Hematopoietic multipotent progenitor cell treated with erythropoietin and hydrocortisone succinate and interleukin-3 and kit ligand, for 8 days (in vitro differentiated cells): Measurements from ENCODE around the gene WWOX.
A peak's percentile ranks its signal among the peaks of the same experiment; 100 is the strongest.

ENCODE experiments used
- DNase-seq: peaks from one replicate; pipeline ENCODE4 v3.0.0-alpha.2; 2015

WWOX gene

GRCh38 chr16:78365366-78365765, 265.9 kb downstream of the WWOX start:
- no peak for DNase-seq

DNA sequence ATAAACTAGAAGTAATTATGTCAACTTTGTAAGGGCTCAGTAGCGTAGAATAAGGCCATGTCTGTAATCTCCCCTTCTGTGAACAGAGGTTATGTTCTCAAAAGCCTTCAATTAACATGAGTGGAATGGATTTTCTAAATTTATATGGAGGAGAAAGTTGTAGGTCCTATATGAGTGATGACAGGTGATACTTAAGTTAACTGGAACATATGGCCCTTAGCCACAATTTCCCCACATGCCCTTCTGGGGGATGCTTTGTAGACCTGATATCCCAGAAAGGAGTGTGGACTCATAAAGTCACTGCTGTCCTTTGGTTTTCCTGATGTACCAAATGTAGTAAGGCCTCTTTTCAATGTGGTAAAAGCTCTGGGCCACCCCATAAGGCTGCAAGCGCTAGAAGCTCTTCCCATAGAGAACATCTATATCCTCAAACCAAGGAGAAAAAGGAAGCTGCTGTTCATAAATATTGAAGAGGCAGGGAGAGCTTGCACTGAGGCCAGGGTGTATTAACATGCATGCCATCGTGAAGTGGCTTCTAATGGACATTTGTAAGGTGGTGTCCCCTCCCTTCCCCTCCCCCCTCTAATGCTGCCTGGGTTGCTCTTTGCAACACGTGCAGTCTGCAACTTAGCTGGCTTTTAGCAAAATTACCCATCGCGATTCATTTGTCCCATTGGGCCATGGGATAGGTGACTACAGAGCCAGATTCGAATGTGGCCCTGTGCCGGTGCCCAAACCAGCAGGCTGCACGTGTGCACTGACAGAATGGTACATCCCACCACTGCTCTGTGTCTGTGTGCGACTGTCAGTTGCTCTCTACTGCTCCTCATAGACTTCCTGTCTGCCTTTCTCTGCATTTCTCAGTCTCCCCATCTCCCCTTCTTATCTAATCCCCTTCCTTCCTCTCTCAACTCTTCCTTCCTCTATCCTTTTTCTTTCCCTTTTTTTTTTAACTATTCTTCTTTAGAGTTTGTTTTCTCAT, 269.0 kb downstream of the WWOX start:
- no peak for DNase-seq

DNA sequence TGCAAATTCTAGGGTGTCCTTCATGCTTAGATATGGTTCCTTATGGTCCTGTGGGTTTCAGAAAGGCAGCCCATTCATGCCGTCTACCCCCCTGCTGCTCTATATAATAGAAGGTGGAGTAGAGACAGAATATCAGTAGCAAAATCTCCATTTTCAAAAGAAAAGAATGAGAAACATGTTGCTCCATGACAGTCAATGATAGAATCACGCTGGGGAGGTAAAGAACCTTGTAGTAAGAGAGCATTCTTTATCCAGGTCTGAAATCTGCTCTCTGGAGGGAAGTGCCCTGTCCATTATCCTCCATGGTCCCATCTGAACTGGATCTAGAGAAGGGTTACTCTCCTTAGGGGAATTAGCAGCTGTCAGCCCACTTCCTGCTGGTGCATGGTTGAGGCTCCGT, 272.8 kb downstream of the WWOX start:
- DNase-seq, result no peak

GRCh38 chr16:78375055-78375679, 275.7 kb downstream of the WWOX start:
- DNase-seq, result no peak

- DNase-seq, result peak; percentile 16
These were observed 277.0 kb downstream of the WWOX start for GRCh38 chr16:78376452-78376851.

- no peak for DNase-seq
These were observed 277.9 kb downstream of the WWOX start for GRCh38 chr16:78377312-78377711.

GRCh38 chr16:78381060-78381459, 281.6 kb downstream of the WWOX start:
- no peak for DNase-seq

DNA sequence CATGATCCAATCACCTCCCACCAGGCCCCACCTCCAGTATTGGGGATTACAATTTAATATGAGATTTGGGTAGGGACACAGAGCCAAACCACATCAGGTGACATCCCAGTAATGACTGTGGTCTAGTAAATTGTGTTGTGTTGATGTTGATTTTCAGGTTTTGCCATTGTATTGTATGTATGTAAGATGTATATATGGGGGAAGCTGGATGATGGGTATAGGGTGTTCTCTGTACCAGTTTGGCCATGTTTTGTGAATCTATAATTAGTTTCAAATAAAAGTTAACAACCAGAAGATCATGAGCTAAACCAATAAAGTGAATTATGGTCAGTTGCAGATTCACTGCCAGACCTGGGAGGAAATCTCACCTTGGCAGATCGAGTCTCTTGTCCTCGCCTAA, 283.7 kb downstream of the WWOX start:
- DNase-seq, result no peak

DNA sequence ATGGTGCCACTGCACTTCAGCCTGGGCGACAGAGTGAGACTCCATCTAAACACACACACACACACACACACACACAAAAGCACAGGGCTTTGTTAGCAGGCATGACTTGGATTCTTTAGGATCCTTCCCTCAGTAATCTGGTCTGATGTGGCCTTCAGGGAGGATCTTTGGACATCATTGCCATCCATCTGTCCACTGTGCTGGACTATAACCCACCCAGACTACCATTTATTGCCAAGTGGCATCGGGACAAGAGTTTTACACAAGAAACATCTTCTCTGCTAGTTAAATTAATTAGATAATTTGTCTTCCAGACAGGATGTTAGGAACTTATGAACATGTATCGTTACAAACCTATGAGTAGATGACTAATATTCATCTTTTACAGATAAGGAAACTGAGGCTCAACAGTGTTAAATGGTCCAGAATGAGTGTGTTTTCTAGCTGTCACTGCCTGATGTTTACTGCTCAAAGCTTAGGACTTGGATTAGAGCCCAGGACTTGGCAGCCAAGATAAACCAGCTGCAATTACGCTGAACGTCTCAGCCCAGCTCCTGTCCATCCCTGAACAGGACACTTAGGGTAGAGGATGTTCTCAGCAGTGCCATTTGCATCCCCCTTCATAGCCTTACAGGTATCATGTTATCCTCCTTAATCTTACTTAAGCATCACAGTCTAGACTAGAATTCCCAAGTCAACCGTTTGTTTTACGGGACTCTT, 285.8 kb downstream of the WWOX start:
- no peak for DNase-seq

- DNase-seq, result no peak
These were observed 287.3 kb downstream of the WWOX start for GRCh38 chr16:78386557-78387324.

DNA sequence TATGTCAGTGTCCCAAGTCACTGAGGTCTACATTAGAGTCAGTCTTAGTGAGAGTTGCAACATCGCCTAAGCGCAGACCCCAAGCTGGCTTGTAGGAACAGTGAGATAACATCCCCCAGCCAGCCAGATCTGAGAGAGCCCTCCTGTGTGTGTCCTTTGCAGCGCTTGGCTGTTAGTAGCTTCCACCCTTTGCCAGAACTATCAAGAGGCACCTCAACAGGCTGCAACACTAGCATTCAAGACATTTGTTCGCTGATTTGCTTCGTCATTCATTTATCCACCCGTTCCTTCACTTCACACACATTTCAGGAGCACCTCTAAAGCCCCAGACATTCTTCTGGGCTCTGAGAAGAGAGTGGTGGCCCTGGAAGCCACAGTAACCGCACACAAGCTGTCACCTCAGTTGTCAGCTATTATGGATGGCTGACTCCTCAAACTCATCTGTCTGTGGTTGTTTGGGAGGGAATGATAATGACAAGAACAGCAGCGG, 289.6 kb downstream of the WWOX start:
- DNase-seq, result peak; percentile 53

DNA sequence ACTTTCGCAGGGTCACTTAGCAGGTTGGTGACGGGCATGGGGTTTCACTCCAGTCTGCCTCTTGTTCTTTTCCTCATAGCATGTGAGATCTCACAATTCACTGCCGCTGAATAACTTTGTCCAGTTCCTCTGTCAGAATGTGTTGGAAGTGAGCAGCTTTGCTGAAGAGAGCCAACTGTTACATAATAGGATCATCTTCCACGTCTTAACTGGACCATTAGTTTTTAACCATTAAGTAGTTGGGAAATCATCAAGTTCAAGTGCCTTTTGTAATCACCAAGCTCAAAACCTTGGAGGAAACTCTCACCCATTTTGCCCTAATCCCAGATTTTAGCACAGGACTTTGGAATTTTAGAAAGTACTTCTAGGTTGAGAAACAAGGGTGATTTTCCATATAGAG, 290.6 kb downstream of the WWOX start:
- DNase-seq, result no peak

GRCh38 chr16:78390508-78391324, 291.3 kb downstream of the WWOX start:
- no peak for DNase-seq

GRCh38 chr16:78392585-78393195, 293.2 kb downstream of the WWOX start:
- no peak for DNase-seq

DNA sequence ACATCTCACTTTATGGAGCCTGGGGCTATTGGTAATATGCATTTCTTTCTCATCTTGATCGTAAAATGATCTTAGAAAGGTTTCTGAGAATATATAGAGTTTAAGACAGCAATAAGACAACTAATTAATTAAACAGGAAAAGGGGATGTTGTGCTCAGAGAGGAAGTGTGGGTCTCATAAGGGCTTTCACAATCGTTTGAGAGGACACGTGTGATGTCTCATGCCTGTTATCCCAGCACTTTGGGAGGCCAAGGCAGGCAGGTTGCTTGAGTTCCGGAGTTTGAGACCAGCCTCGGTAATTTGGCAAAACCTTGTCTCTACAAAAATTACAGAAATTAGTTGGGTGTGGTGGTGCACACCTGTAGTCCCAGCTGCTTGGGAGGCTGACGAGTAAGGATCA, 295.6 kb downstream of the WWOX start:
- no peak for DNase-seq

DNA sequence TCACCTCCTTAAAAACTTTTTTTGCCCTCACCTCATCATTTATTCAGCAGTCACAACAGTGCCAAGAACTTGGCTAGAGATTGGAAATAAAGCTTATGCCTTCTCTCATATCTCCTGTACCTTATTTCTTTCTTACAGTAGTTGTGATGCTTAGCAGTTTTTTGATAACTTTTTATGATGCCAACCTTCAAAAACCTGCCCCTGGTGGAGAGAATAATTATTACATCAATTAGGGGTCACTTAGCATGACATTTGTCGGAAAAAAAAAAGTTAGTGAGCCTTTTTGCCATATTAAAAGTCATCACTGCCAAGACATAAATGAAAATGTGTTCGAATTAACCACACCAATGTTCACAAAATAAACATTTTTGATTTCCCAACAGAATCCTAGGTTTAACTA, 296.6 kb downstream of the WWOX start:
- DNase-seq, result peak; percentile 57

DNA sequence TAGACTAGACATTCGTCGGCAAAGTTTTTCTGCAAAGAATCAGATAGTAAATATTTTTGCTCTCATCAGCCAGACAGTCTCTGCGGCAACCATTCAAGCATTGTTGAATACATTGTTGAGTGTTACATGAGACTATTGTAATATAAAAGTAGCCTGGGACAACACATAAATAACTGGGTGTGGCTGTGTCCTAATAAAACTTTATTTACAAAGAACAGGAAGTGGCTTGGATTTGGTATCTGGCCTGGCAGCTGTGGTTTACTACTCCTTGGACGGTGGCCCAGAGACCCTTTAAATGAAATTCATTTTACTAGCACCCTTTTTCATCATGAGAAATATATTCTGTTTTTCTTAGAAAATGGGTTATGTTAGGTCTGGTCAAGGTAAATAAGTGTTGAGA, 297.2 kb downstream of the WWOX start:
- no peak for DNase-seq

GRCh38 chr16:78399384-78399783, 299.9 kb downstream of the WWOX start:
- DNase-seq, result no peak

DNA sequence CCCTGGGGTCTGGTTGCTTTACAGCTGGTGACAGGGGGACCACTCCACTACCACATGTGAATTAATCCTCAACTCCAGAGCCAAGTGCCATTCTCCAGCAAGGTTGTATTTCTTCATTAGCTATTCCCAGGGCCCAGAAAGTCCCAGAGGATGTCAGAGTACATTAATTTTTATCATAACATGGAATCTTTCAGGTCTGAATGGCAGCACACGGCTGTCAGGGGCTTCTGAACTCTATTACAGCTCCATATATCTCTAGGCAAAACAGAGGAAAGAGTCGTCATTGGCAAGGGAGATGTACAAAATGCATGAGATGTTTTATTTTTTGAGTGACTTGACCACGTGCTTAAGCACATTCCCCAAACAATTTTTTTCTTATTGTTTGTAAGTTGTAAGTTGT, 303.4 kb downstream of the WWOX start:
- no peak for DNase-seq

DNA sequence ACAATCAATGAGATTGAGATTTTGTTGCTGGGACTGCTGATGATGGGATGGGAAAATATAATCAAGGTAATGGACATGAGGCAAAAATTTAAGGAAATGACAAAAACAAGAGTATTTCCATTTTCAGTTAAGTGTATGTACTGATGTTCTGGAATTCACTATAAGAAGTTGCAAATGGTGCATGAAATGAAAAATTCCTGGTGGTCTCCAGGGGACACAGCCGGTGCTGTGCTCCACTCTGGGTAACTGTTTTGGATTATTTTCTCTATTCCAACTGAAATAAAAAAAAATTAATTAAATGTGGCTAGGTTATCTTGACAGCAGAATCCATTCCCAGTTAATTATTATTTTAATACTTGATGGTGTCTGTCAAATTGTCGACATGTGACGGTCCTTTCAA, 305.6 kb downstream of the WWOX start:
- no peak for DNase-seq

DNA sequence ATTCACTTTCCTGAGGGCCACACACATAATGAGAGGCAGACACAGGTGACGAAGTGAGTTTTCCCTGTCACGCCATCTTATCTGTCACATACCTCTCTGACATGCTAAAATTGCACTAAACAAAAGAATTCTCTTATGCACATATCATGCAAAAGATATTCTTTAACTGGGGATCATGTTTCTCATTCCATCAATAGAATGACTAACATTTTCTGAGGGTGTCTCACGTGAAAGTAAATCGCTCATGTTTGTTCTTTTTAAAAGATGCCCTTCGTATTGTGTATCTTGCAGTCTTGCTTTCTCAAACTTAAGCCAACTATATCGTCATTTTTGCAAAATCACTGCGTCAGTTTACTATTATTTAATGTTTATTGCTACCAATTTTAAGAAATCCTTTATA, 306.4 kb downstream of the WWOX start:
- DNase-seq, result no peak
